D341Med (cell line): ENCODE data around the gene MTA1.
A peak's percentile ranks its signal among the peaks of the same experiment; 100 is the strongest.

Experiments used
- DNase-seq: peaks from one replicate; pipeline ENCODE4 v3.0.0; 2012; ENCODE audit warnings: low spot score

MTA1 gene

DNA sequence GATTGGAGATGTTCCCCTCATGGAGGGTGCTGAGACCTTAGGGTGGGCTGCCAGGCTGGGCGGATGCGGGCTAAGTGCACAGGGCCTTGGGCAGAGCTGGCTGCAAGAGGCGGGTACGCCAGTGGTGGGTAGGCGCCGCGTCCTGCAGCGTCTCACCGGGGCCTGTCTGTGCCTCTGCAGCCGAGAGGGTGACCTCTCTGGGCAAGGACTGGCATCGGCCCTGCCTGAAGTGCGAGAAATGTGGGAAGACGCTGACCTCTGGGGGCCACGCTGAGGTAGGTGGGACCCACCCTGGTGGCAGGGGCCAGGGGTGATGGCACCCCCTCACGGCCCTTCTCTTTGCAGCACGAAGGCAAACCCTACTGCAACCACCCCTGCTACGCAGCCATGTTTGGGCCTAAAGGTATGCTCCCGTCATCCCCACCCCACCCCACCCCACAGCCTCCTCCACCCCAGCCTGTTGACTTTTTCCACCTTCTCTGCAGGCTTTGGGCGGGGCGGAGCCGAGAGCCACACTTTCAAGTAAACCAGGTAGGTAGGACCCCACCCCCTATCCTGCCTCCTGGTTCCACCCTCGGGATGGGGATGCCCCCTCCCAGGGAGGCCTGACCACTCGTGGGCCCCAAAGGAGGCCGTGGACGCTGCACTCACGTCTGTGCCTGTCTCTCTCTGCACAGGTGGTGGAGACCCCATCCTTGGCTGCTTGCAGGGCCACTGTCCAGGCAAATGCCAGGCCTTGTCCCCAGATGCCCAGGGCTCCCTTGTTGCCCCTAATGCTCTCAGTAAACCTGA is 68.6 kb downstream of the MTA1 start:
- DNase-seq: no peak

- no peak for DNase-seq
Observed at GRCh38 chr14:105488781-105489541, 69.3 kb downstream of the MTA1 start.

GRCh38 chr14:105489542-105490266 is 70.1 kb downstream of the MTA1 start:
- DNase-seq: peak; percentile 83

DNA sequence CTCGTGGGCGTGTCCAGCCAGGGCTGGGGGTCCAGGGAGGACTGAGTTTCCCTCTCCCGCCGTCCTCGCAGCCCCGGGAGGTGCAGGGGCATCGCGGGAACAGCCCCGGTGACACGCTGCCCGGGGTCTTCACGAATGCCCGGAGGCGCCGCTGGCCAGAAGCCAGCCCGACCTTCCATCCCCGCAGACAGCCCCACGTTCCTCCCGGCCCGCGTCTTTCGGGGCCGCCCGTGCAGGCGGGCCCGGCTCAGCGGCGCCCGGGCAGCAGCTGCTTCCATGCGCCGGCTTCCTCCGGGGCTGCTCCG is 70.6 kb downstream of the MTA1 start:
- DNase-seq: no peak

DNA sequence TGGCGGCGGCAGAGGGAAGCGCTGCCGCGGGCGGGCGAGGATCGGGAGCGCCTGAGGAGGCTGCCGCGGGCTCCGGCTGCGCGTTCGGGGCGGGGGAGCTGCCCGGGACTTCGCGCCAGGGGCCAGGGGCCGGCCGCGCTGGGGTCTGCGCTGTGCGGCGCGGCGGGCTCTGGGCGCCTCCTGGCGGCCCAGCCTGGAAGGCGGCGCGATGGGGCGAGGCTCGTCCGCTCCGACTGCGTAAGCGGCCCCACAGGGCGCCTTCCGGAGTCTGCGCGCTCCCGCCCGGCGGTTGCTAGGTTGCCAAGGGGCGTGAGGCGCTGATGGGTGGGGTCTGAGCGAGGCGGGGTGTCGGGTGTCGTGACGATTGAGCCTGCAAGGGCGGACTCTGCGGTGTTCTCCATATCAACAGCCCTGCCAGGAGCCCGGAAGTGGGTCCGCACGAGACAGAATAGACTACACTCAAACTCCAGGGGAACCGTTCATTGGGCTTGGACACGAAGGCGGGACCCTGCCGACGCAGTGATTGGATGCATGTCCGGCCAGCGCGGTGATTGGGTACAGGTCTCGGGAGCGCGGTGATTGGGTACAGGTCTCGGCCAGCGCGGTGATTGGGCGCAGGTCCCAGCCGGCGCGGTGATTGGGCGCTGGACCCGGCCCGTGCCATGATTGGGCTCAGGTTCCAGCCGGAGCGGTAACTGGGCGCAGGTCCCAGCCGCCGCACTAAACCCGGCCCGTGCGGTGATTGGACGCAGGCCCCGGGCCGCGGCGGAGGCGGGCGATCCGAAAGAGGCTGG is 71.1 kb downstream of the MTA1 start, which contains the start of gene TEDC1:
Gene TEDC1, plus strand, starts transcription at position 675 of the 794 bp plus-strand sequence. CDS start 130 bp downstream, outside the sequence.
- peak; percentile 97 for DNase-seq

DNA sequence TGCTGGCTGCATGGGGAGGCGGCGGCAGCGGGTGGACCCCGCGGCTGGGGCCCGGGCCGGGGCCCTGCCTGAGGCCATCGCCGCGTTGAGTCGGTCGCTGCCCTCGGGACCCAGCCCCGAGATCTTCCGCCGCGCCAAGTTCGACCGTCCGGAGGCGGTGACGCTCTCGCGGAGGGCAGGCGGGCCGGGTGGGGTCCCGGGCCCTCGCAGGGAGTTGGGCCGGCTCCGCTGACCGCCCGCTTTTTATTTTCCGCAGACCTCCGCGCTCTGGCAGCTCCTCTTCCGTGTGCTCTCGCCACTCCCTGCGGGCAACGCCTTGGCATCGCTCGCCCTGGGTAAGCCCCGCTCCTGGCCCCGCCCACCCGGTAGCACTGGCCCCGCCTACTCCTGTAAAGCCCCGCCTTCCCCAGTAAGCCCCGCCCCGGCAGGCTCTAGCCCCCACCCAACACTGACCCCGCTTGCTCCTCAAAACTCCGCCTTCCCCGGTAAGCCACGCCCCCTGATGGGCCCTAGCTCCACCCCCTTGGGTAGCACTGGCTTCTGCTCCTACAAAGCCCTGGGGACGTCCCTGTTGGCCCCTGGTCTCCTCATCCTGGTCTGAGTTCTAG is 71.8 kb downstream of the MTA1 start:
- DNase-seq: peak; percentile 91

DNA sequence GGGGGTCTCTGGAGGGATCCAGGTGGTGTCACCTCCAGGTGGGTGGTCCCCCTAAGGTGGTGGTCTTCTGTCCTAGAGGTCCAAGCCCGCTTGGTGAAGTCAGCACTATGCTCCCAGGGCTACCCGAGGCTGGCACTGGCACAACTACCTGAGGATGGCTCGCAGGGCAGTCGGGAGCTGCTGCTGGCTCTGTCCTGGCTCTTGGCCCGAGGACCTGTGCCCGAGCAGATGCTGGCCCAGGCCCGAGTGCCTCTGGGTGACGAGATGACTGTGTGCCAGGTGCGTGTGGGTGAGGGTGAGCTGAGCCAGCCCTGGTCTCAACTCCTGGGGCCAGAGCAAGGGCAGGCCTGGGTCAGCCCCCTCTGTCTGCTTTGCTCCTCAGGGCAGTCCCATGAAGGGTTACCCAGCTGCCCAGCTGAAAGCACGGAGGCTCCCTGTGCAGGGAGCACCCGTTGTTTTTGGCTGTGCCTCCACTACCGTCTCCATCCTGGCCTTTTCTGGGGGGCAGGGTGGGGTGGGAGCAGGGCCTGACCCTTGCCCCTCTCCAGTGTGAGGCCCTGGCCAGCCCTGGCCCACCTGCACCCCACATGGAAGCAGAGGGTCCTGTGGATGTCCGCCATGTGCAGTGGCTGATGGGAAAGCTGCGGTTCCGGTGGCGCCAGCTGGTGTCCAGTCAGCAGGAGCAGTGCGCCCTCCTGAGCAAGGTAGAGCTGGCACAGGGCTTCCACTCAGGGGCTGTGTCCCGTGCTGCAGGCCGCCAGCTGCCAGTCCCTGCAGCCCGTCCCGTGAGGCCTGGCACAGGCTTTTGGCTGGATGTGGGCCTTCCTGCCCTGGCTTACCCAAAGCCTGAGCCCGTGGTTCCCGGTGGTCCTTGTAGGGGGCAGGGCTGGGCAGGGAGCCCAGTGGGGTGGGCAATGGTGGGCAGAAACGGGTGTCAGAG is 72.7 kb downstream of the MTA1 start:
- no peak for DNase-seq

DNA sequence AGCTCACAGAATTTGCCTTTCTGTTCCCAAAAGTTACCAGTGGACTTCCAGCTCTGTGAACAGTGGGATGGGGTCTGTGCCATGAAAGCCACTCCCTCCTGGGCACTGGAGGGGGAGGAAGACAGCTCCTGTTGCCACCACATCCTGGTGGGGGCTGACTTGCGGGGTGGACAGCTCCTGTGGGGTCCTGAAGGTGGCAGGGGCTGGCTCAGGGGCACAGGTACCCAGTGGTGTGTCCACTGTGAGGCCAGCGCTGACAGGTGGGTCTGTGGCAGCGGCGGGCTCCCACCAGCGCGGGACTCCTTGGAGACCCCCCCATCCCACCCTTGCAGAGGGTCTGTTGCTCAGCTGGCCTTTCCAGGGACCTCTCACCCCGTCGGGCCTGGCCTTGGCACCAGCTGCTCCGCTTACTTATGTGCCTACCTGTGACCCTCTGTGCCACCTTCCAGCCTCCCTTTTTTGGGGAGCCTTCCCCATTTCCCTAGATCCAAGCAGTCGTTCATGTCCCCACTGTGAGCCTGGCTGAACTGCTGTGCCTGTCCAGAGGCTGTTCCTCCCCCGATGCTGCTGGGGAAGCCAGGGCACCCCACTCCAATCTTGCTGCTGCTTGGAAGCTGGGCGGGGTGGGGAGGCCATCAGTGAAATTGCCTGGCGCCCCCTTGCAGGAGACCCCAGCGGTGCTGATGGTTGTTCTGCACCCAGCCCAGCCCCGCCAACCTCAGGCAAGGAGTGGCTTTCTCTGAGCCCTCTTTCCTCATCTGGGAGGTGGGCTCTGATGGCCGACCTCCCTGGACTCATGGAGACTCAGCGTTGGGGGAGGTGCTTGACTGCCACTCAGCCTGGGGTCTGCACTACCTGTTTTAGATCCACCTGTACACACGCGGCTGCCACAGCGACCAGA is 73.6 kb downstream of the MTA1 start:
- no peak for DNase-seq

GRCh38 chr14:105493921-105494605 is 74.4 kb downstream of the MTA1 start:
- DNase-seq: no peak

GRCh38 chr14:105494606-105494929 is 74.9 kb downstream of the MTA1 start:
- no peak for DNase-seq

DNA sequence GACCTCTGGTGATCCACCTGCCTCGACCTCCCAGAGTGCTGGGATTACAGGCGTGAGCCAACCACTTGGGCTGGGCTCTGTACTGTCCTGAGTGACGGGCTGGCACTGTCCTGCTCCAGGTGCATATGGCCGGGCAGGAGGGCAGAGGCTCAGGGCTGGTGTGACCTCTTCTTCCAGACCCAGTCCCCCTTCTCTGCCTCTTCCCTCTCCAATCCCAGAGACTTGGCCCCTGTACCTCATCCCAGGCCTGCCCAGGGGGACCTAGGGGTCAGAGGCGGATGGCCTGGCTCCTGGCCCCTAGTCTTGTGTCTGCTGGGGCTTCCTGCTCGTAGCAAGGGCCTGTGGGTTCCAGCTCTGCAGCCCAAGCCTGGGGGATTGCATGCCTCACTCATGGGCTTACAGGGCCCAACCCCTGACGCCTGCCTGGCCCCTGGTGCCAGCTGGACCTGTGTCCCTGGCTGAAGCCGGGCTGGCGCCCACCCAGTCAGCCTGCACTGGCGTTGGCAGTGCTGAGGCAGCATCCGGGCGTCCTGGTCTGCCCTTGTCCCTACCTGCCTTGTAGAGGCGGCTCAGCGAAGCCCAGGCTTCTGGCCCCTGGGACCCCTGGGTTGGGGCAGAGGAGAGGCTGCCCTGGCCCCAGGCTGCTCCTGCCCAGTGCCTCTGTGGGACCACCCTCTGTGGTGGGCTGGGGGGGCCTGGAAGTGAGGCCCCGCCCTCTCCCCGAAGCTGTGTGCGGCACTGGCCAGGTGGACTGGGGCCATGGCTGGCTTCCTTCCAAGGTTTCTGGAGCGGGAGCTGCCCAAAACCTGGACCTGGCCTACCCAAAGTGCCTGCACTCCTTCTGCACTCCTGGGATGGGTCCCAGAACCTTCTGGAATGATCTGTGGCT is 75.7 kb downstream of the MTA1 start:
- DNase-seq: no peak

DNA sequence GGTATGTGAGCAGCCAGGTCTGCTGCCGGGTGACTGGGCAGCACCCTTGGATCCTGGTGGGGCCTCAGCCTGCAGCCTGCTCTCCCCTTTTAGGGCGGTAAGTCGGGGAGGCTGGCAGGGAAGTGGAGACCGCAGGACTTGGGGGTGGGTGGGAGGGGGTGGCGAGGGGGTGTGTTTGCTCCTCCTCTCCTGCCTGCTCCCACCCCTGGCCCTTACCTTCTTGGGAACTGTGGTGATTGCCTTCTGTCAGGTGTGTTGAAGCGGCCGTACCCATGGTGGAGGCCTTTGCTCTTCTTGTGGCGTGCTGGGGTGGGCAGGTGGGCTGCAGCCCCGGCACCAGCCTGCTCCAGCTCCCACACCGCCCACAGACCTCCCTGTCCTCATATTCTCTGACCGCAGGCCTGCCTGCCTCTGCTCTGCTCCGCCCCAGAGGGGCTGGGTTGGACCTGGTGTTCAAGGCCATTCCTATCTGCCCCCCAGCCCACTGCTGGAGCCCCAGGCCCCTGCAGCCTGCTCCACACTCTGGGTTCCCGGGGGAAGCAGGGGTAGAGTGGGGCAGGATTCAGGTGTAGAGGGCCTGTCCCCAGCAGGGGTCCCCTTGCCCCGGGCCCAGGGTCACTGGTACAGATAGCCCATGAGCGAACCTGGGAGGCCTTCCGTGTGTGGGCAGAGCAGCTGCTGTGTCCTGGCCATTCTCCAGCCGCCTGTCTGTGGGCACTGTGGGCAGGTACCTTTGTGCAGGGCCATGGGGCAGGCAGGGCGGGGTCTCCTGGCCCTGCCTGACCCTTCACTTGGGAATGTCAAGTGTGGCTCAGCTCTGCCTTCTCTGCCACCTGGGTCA is 76.6 kb downstream of the MTA1 start:
- no peak for DNase-seq

- DNase-seq: no peak
Observed at GRCh38 chr14:105496831-105497591, 77.4 kb downstream of the MTA1 start.

DNA sequence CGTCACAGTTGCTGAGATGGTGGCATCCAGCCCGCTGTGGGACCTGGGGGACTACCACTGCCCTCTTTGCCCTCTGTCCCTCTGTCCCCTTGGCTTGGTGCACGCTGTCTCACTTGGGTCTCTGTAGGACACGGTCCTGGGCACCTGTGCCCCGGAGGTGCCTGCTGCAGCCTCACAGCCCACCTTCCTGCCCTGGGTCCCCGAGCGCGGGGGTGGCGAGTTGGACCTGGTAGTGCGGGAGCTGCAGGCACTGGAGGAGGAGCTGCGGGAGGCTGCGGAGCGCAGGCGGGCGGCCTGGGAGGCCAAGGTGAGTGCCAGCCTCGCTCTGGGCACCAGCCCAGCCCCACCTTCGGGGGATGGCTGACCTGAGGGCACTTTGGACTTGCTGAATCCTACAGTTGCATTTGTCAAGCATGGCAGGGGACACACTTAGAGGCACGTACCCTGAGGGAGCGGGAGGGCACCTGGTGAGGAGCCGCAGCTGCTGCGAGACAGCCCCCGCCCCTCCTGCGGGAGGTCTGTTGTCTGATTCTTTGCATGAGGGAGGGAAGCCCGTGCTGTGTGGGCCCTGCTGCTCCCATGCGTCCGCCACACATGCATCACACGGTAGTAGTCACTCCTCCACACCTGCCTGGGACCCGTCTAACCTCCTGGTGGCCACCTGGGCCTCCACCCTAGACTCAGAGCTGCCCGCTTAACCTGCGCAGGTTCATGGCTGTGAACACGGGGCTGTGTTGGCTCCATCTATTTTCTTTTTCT is 78.2 kb downstream of the MTA1 start:
- DNase-seq: no peak
